Epithelial cell of esophagus (primary cell): ENCODE measurements around the gene SH3BP5L.

Experiments
- DNase-seq: peaks from one replicate; pipeline ENCODE4 v3.0.0; 2010; ENCODE audit warnings: low read depth
- H3K4me3 ChIP-seq: 2 replicates; pipeline ENCODE4 v1.5.1; 2011; ENCODE audit warnings: mild to moderate bottlenecking, low read length, control low read depth
- TF ChIP-seq, protein P1 (sequence below): IDR thresholded peaks from 2 replicates; pipeline ENCODE4 v1.5.1; 2011; ENCODE audit warnings: low read depth, mild to moderate bottlenecking, low read length, control low read depth, inconsistent platforms; ENCODE audit not compliant: insufficient read depth; ENCODE audit errors: missing control alignments

The SH3BP5L gene

GRCh38 chr1:248816042-248816851 is 9.5 kb downstream of the SH3BP5L start:
- DNase-seq = no peak
- H3K4me3 ChIP-seq = no peak overlapping the region
- TF ChIP-seq, protein P1, sequence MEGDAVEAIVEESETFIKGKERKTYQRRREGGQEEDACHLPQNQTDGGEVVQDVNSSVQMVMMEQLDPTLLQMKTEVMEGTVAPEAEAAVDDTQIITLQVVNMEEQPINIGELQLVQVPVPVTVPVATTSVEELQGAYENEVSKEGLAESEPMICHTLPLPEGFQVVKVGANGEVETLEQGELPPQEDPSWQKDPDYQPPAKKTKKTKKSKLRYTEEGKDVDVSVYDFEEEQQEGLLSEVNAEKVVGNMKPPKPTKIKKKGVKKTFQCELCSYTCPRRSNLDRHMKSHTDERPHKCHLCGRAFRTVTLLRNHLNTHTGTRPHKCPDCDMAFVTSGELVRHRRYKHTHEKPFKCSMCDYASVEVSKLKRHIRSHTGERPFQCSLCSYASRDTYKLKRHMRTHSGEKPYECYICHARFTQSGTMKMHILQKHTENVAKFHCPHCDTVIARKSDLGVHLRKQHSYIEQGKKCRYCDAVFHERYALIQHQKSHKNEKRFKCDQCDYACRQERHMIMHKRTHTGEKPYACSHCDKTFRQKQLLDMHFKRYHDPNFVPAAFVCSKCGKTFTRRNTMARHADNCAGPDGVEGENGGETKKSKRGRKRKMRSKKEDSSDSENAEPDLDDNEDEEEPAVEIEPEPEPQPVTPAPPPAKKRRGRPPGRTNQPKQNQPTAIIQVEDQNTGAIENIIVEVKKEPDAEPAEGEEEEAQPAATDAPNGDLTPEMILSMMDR = no peak

DNA sequence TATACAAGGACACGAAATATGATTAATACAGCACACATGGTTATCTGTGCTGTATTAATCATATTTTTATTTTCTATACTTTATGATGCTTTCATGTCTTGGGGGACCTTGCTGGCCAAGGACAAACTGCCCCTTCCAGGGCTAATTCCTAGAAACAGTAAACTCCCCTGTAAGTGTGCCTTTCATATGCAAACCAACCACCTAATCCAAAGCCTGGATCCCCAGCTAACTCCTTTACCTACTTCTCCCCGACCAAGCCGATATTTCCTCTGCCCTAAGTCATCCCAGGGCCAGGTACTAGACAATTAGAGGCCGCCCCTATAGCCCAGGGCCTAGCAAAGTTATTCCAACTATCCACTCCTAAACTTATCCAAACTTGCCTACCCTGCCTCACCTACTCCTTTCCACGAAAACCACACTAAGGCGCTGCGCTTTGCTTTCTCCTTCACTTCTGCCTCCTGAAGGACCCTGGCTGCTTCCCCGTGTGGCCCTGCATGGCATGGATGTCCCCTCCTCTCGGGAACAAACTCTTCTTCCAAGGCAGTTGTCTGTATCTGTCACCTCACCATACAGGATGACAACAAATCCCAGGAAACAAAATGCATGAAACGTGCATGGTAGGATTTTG is 10.2 kb downstream of the SH3BP5L start:
- TF ChIP-seq, protein P1 = no peak
- DNase-seq = no peak
- H3K4me3 ChIP-seq = no peak overlapping the region

- TF ChIP-seq, protein P1 = no peak
- no peak for DNase-seq
- no peak overlapping the region for H3K4me3 ChIP-seq
These were observed 11.4 kb downstream of the SH3BP5L start for GRCh38 chr1:248814351-248814750.

DNA sequence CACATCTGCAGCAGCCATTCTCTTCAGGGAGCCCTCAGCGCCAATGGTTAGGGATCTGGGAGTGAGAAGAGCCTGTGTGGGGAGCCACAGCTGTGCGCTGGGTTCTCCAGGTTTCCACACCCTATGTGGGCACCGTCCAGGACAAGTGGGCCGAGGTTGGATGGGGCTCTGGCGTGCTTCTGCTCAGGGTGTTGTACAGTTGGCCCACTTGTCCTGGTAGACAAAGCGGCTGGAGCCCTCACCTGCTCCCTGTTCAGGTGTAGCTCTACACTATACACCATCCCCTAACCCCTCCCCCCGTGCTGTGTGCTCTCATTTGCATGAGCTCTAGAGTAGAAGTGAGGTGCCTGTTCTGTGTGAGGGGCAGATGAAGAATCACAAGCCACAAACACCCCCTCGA is 12.2 kb downstream of the SH3BP5L start:
- TF ChIP-seq, protein P1 = no peak
- DNase-seq = no peak
- no peak overlapping the region for H3K4me3 ChIP-seq

DNA sequence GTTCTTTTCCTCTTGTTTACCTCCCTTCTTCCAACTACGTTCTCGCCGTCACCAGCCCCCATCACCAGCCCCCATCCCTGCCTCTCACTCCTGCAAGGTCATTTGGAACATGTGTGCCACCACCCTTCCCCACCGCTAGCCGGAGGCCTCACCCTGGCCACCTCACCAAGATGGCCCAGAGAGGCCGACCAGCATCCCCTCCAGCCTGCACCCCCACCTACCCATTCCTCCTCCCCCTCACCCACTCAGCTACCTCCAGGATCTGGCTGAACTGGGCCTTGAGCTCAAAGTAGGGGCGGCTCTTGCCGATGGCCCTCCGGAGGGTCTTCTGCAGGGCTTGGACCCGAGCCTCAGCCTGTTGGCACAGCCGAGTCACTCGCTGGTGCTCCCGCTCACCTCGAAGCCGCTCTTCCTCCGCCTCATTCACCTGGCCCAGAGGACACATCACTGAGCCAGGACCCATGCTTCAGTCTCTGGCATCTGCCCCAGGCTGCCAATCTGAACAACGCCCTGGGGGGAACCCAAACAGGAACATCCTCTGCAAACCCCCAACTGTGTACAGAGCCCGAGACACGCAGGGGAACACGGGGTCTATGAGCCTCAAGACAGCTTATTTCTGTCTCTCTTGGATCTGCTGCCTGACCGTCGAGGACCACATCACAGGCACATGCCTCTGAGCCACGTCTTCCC is 12.8 kb downstream of the SH3BP5L start:
- TF ChIP-seq, protein P1 = no peak
- H3K4me3 ChIP-seq = no peak overlapping the region
- DNase-seq = no peak

DNA sequence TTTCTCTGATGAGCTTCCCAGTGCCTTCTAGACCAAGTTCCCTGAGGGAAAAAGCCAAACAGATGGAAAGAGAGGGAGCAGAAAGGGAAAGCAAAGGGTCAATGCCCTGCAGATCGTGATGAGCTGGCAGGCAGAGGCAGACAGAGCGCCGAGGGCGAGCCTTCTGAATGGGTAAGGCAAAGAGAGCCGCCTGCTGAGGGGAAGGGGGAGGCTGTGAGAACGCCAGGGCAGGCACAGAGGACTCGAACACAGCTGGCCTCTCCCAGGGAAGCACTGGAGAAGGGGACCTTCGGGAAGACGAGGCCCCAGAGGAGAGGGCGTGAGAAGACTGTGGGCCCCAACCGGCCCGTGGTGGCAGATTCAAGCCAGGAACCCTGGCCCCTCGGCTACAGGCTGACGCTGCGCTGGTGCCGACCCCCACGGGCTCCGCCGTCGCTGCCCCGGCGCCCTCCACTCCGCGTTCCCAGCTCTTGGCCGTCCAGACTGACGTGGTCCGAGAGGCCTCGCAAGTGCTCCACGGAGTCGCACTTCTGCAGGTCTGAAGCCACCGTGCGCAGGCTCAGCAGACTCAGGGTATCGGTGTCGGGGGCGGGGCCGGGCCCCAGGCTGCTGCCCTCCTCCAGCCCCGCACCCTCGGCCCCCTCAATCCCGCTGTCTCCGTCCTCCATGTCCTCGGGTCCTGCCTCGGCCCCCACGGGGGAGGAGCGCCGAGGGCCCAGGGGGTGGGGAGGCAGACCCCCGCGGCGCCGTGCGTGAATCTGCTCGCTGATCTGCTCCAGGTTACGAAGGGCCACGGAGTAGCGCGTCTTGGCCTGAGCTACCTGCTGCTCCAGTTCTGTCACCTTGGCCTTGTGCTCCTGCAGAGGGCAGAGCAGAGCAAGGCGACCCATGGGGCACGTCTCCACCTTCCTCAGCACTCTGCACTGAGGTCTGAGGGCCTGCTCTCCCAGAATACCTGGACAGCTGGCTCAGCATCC is 13.9 kb downstream of the SH3BP5L start:
- H3K4me3 ChIP-seq = no peak overlapping the region
- TF ChIP-seq, protein P1 = peak; percentile 12
- no peak for DNase-seq
